Thymus (tissue), 11 donors: Measurements from ENCODE around the gene CREBZF. TPM values are rescaled to one million over a fixed set of nuclear protein-coding genes. Genes with fewer than 3 reads are reported as not detected.
"Not testable (repeated sequence)": the region's sequence is repeated elsewhere in the genome, so short reads cannot be mapped to it uniquely, and the experiment has no call there.

Source experiments
- DNase-seq, 9 donors: peaks; one replicate each; pipeline ENCODE4 v3.0.0-alpha.2; 2013; ENCODE audit warnings: low spot score in 9 of 9, low read depth in 6 of 9, missing footprints in 1 of 9
- H3K27ac ChIP-seq, 2 donors: one replicate each; pipeline ENCODE4 v1.5.1; 2013; ENCODE audit warnings: control low read depth in 1 of 2, low read depth in 1 of 2, low read length in 1 of 2, mild to moderate bottlenecking in 1 of 2, moderate library complexity in 1 of 2
- H3K27me3 ChIP-seq, 2 donors: one replicate each; pipeline ENCODE4 v1.5.1; 2013; ENCODE audit warnings: low read length in 1 of 2; ENCODE audit not compliant: control insufficient read depth in 2 of 2, insufficient read depth in 1 of 2
- H3K36me3 ChIP-seq, 2 donors: one replicate each; pipeline ENCODE4 v1.5.1; 2013; ENCODE audit warnings: low read length in 1 of 2, mild to moderate bottlenecking in 1 of 2, moderate library complexity in 1 of 2; ENCODE audit not compliant: control insufficient read depth in 2 of 2, insufficient read depth in 2 of 2
- H3K4me1 ChIP-seq, 2 donors: one replicate each; pipeline ENCODE4 v1.5.1; 2013; ENCODE audit warnings: low read length in 2 of 2; ENCODE audit not compliant: control insufficient read depth in 2 of 2, insufficient read depth in 2 of 2
- H3K4me3 ChIP-seq, 2 donors: one replicate each; pipeline ENCODE4 v1.5.1; 2013; ENCODE audit warnings: low read length in 2 of 2, control low read depth in 1 of 2, mild to moderate bottlenecking in 1 of 2
- H3K9me3 ChIP-seq, 2 donors: one replicate each; pipeline ENCODE4 v1.5.1; 2013; ENCODE audit warnings: low read length in 1 of 2, mild to moderate bottlenecking in 1 of 2; ENCODE audit not compliant: control insufficient read depth in 2 of 2, insufficient read depth in 1 of 2
- WGBS: extraction: QIAGEN DNeasy Blood & Tissue Kit; methylation state at CpG from one replicate; pipeline ENCODE4 v1.1.7; 2013; 5-methylcytosine and 5-hydroxymethylcytosine counted together
- polyA plus RNA-seq: library from polyadenylated mRNA; stranded (reverse); fragments of 200-250 nt; gene quantifications from one replicate; pipeline ENCODE4 v1.2.3, GENCODE V29; 2013
- total RNA-seq: library from RNA; stranded (reverse); fragments of 120-200 nt; gene quantifications from one replicate; pipeline ENCODE4 v1.2.4, GENCODE V29; 2013
- donor health status: healthy.

The CREBZF gene
- total and polyA plus RNA-seq, 2 donors: 44.8 to 51.8 TPM

DNA sequence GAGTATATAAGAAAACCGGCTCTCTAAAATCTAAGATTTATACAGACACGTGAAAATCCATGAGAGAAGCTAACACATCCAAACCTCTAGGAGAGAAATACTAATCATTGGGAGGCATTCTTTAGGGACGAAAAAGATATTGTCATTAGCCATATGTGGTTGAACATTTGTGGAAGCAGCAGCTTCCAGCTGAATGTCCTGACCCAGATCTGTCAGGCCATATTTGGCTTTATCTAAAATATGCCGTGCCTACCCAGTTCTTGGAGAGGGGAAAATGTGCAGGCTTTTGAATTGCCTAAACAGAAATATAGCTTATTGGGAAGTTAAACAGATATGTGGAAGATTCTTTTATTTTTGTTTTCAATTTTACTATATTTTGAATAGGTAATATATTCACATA, 14.6 kb upstream of the CREBZF start:
- DNase-seq: no peak
- H3K9me3 ChIP-seq: no peaks in the 10 kb centered on the region
- 97% methylated on average over 4 of the region's 4 CpGs for WGBS

DNA sequence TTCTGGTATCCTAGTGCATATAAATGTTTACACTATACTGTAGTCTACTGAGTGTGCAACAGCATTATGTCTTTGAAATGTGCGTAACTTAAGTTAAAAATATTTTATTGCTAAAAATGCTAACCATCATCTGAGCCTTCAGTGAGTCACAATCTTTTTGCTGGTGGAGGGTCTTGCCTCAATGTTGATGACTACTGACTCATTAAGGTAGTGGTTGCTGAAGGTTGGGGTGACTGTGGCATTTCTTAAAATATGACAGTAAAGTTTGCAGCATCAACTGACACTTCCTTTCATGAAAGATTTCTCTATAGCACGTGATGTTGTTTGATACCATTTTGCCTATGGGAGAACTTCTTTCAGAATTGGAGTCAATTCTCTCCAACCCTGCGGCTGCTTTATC, 8.5 kb upstream of the CREBZF start:
- H3K27me3 ChIP-seq: no peaks in the 10 kb centered on the region
- no peaks in the 10 kb centered on the region for H3K4me1 ChIP-seq
- WGBS: 96% methylated on average over 3 of the region's 3 CpGs
- H3K27ac ChIP-seq: no peak overlapping the region
- no peak for DNase-seq
- peaks cover 0 to 2% of the 10 kb centered on the region in 2 donors for H3K9me3 ChIP-seq
- no peaks in the 10 kb centered on the region for H3K36me3 ChIP-seq
- H3K4me3 ChIP-seq: no peak overlapping the region

More for the DNA sequence above, 14.6 kb upstream of the CREBZF start:
- no peak overlapping the region for H3K4me3 ChIP-seq
- peaks cover 0 to 2% of the 10 kb centered on the region in 2 donors for H3K27me3 ChIP-seq
- no peak overlapping the region for H3K27ac ChIP-seq
- no peaks in the 10 kb centered on the region for H3K36me3 ChIP-seq
- peaks cover 0 to 5% of the 10 kb centered on the region in 2 donors for H3K4me1 ChIP-seq

DNA sequence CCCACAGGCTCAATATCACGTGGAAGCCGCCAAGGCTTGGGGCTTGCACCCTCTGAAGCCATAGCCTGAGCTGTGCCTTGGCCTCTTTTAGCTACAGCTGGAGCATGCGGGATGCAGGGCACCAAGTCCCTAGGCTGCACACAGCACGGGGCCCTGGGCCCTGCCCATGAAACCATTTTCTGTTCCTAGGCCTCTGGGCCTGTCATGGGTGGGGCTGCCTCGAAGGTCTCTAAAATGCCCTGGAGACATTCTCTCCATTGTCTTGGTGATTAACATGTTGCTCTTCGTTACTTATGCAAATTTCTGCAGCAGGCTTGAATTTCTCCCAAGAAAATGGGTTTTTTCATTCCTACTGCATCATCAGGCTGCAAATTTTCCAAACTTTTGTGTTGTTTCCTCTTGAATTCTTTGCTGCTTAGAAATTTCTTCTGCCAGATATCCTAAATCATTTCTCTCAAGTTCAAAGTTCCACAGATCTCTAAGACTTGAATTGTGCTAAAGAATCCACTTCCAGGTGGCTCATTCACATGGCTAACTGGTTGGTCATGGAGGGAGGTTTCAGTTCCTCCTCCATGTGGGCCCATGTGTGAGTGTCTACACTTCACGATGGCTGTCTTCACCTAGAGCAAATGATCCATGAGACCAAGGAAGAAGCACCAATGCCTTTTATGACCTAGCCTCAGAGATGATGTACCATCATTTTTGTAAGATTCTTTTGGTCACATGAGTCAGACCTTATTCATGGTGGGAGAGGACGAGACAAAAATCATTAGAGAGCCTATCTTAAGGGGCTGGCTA, 7.4 kb upstream of the CREBZF start:
- peaks cover 0 to 2% of the 10 kb centered on the region in 2 donors for H3K9me3 ChIP-seq
- no peak overlapping the region for H3K4me3 ChIP-seq
- no peaks in the 10 kb centered on the region for H3K4me1 ChIP-seq
- DNase-seq: no peak
- no peaks in the 10 kb centered on the region for H3K27me3 ChIP-seq
- H3K36me3 ChIP-seq: no peaks in the 10 kb centered on the region
- 91% methylated on average over 8 of the region's 8 CpGs for WGBS
- H3K27ac ChIP-seq: no peak overlapping the region

DNA sequence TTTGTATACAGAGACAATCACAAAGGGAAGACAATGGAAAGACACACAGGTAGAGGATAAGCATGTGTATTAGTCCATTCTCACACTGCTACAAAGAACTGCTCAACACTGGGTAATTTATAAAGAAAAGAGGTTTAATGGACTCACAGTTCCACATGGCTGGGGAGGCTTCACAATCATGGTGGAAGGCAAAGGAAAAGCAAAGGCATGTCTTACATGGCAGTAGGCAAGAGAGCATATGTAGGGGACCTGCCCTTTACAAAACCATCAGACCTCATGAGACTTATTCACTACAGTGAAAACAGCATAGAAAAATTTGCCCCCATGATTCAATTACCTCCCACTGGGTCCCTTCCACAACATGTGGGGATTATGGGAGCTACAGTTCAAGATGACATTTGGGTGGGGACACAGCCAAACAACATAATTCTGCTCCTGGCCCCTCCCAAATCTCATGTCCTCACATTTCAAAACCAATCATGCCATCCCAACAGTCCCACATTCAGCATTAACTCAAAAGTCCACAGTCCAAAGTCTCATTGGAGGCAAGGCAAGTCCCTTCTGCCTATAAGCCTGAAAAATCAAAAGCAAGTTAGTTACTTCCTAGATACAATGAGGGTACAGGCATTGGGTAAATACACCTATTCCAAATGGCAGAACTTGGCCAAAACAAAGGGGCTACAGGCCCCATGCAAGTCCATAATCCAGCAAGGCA, 6.2 kb upstream of the CREBZF start:
- not testable (repeated sequence) for H3K4me3 ChIP-seq, H3K27me3 ChIP-seq, DNase-seq, H3K36me3 ChIP-seq, H3K27ac ChIP-seq, H3K9me3 ChIP-seq, H3K4me1 ChIP-seq

DNA sequence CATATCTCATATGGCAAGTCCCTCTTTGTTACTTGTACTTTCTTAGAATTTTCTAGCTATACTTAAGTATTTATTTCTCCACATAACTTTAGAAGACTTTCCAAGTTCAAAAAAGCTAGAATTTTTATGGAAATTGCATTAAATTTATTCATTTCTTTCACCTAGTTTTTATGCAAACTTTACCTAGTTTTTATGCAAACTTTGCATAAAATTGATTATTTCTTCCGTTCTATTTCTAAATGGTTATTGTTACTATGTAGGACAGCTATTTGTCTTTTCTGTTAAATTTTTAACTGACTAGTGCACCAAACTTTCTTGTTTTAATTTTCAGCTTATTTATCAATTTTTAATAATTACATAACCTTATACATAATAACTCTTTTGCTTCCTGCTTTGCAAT, 3.2 kb upstream of the CREBZF start:
- H3K4me1 ChIP-seq: peaks cover 2% of the 10 kb centered on the region in 2 donors
- DNase-seq: no peak
- H3K27ac ChIP-seq: no peak overlapping the region
- H3K36me3 ChIP-seq: peaks cover 0 to 3% of the 10 kb centered on the region in 2 donors
- no peak overlapping the region for H3K4me3 ChIP-seq
- 98% methylated on average over 1 of the region's 1 CpG for WGBS
- H3K27me3 ChIP-seq: no peaks in the 10 kb centered on the region
- peaks cover 0 to 5% of the 10 kb centered on the region in 2 donors for H3K9me3 ChIP-seq

DNA sequence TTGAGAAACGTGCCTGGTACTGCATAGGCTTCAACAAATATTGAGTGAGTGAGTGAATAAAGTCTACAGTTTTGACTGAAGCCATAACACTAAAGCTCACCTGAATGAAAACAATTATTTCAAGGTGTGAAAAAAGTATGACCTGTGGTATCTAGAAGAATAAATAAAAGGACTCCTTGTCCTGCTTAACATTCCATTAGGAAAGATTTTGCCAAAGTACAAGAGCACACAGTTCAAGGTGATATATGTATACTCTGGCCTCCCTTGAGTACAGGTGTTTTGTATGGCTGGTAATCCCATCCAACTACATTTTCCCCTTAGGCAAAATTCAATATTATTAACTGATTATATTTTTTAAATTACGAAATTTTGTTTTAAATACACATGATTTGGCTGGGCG, 1.8 kb upstream of the CREBZF start:
- Histone ChIP-seq H3K4me1 (peaks cover 4 to 5% of the 10 kb centered on the region in 2 donors), H3K27ac (no peak overlapping the region), H3K27me3 (no peaks in the 10 kb centered on the region), H3K9me3 (peaks cover 0 to 5% of the 10 kb centered on the region in 2 donors), H3K4me3 (no peak overlapping the region), H3K36me3 (peaks cover 0 to 5% of the 10 kb centered on the region in 2 donors)
- WGBS: 96% methylated on average over 3 of the region's 3 CpGs
- no peak for DNase-seq

DNA sequence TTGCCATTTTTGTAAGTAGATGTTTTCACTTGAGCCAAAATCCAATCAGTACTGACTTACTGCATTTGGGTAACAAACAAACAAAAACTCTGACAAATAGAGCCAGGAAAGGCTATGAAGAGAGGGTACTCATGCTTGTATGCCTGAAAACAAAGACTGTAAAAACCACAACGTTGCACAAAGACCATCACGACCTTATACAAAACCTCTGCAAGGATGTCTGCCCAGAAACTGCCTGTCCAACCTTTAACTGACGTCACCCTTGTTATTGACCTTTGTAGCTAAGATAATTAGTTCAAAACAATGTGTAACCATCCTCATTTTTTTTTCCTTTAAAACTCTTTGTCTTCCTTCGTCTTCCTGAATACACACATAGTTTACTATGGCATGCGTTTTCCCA, 804 bp upstream of the CREBZF start:
- H3K9me3 ChIP-seq: peaks cover 0 to 3% of the 10 kb centered on the region in 2 donors
- peak in 1 of 9 donors; percentile 7 for DNase-seq
- H3K4me3 ChIP-seq: no peak overlapping the region
- peaks cover 0 to 8% of the 10 kb centered on the region in 2 donors for H3K36me3 ChIP-seq
- H3K27ac ChIP-seq: no peak overlapping the region
- WGBS: 81% methylated on average over 5 of the region's 5 CpGs
- peaks cover 4 to 5% of the 10 kb centered on the region in 2 donors for H3K4me1 ChIP-seq
- no peaks in the 10 kb centered on the region for H3K27me3 ChIP-seq

DNA sequence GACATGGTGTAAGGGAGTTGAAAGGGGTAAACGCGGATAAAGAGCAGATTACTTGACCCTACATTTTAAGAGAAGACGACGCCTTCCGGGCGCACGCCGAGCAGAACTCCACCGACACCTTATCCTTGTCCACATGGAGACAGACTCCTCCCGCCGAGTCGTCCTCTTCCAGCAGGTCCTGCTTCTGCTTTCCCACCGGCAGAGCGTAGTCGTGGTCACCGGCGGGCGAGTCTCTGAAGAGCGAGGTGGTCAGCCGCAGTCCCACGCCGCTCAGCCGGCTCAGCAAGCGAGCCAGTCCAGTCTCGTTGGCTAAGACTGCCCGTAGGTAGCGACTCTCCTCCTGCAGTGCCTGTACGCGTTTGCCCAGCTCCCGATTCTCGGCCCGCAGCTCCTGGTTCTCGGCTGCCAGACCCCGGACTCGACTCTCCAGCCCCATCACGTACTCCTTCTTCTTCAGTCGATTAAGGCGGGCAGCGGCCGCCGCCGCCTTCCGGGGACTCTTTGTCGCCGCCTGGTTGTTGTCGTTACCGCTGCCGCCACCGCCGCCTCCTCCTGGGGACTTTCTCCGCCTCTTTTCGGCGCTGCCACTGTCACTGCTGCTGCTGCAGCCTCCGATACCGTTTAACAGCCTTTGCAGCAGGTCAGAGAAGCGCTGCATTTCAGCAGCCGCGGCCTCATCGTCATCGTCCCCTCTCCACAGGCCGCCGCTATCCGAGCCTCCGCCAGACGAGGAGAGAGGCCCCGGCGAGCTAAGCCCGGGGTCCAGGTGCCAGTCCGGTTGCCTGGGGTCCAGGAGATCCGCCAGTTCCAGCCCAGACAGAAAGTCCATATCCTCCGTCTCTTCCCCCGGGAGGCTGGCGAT, 945 bp downstream of the CREBZF start:
- DNase-seq: peak in 7 of 9 donors; percentile 69 to 92 (median 80)
- no peaks in the 10 kb centered on the region for H3K27me3 ChIP-seq
- under 1% methylated on average over 73 of the region's 73 CpGs for WGBS
- H3K27ac ChIP-seq: peak overlapping the region; percentile 98 to 99
- peak overlapping the region; percentile 80 to 97 for H3K4me3 ChIP-seq
- peaks cover 0 to 24% of the 10 kb centered on the region in 2 donors for H3K36me3 ChIP-seq
- peaks cover 0 to 3% of the 10 kb centered on the region in 2 donors for H3K9me3 ChIP-seq
- peaks cover 4 to 5% of the 10 kb centered on the region in 2 donors for H3K4me1 ChIP-seq
